ENCODE data around the gene SLC37A1.

The SLC37A1 gene

DNA sequence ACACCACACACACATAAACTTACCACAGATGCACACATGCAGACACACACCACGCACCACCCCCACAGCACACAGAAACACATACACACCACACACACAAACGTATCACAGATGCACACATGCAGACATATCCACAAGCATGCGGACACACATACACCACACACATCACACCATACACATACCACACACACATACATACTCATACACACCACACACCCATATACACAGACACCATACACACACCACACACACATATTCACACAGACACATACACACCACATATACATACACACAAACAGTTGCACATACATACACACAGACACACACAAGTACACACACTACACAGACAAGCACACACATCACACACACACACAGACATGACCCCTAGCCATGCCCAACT lies 102.3 kb downstream of the SLC37A1 start:
- Histone ChIP-seq H3K36me3 (no peaks in the 10 kb centered on the region), H3K27ac (no peak overlapping the region), H3K4me3 (ENCODE audit: low read depth, low read length) (no peak overlapping the region), H3K27me3 (ENCODE audit: insufficient read depth, low read depth, severe bottlenecking) (no peaks in the 10 kb centered on the region), H3K9me3 (ENCODE audit: severe bottlenecking) (peaks cover 11% of the 10 kb centered on the region)
- TF ChIP-seq, protein P1, sequence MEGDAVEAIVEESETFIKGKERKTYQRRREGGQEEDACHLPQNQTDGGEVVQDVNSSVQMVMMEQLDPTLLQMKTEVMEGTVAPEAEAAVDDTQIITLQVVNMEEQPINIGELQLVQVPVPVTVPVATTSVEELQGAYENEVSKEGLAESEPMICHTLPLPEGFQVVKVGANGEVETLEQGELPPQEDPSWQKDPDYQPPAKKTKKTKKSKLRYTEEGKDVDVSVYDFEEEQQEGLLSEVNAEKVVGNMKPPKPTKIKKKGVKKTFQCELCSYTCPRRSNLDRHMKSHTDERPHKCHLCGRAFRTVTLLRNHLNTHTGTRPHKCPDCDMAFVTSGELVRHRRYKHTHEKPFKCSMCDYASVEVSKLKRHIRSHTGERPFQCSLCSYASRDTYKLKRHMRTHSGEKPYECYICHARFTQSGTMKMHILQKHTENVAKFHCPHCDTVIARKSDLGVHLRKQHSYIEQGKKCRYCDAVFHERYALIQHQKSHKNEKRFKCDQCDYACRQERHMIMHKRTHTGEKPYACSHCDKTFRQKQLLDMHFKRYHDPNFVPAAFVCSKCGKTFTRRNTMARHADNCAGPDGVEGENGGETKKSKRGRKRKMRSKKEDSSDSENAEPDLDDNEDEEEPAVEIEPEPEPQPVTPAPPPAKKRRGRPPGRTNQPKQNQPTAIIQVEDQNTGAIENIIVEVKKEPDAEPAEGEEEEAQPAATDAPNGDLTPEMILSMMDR (IDR thresholded peaks at IDR 0.05; ENCODE audit: low read depth, low read length) = no peak
- no peak for DNase-seq

DNA sequence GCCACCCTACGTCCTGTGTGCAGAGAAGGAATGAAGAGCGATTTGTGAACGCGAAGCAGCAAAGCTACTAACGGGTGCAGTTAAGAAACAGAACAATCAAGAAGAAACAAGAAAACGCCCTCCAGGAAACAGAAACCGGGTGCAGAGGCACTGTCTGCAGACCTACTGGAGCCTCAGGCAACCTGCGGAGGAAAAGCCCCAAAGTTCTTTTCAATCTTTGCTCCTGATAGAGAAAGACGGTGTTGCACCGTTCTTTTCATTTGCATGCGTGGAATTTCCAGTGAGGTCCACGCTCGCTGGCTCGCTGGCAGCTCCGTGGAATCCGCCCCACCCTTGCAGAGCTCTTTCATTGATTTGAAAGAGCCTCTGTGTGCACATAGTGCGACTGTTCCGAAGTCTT lies 102.8 kb downstream of the SLC37A1 start:
- TF ChIP-seq, protein P1 (IDR thresholded peaks at IDR 0.05; ENCODE audit: low read depth, low read length) = no peak
- H3K36me3 ChIP-seq = no peaks in the 10 kb centered on the region
- H3K27me3 ChIP-seq (ENCODE audit: insufficient read depth, low read depth, severe bottlenecking) = no peaks in the 10 kb centered on the region
- no peak overlapping the region for H3K4me3 ChIP-seq (ENCODE audit: low read depth, low read length)
- no peak overlapping the region for H3K27ac ChIP-seq
- H3K9me3 ChIP-seq (ENCODE audit: severe bottlenecking) = peaks cover 9% of the 10 kb centered on the region
- no peak for DNase-seq

DNA sequence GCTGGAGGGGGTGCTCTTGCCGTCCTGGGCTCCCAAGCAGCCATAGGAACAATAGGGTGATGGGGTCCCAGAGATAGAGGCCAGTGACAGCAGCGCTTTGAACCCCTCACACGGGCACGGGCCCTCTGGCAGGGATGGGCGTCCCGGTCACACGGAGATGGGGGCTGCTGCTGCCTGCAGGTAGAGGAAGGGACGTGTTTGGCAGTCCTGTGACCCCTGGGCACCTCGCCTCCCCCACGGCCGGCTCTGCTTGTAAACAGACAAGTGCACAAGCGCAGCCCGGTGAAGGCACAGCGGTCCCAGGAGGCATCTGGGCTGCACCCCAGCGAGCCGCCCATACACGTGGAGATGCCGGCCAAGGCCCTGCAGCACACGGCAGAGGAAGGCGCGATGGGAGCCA lies 103.3 kb downstream of the SLC37A1 start:
- Histone ChIP-seq H3K36me3 (no peaks in the 10 kb centered on the region), H3K27me3 (ENCODE audit: insufficient read depth, low read depth, severe bottlenecking) (no peaks in the 10 kb centered on the region), H3K9me3 (ENCODE audit: severe bottlenecking) (peaks cover 7% of the 10 kb centered on the region), H3K27ac (no peak overlapping the region), H3K4me3 (ENCODE audit: low read depth, low read length) (no peak overlapping the region)
- DNase-seq = no peak
- TF ChIP-seq, protein P1 (IDR thresholded peaks at IDR 0.05; ENCODE audit: low read depth, low read length) = no peak

DNA sequence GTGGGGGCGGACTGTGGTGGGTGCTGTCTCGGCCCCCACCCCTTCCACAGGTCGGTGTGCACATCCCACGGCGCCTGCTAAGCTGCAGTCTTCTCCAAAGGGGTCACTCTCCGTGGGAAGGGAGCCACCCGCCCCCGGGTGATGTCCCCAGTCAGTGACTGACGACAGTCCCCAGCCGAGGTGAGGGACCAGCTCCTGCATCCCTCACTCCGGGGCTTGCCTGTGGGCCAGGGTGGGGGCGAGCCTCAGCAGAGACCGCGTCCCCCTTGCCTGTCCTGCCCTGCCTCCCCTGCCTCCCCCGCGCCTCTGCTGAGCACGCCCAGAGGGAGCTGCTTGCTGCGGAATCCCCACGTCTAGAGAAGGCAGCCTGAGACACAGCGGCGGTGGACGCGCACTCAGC lies 103.8 kb downstream of the SLC37A1 start:
- DNase-seq = no peak
- Histone ChIP-seq H3K9me3 (ENCODE audit: severe bottlenecking) (peaks cover 5% of the 10 kb centered on the region), H3K27me3 (ENCODE audit: insufficient read depth, low read depth, severe bottlenecking) (no peaks in the 10 kb centered on the region)

DNA sequence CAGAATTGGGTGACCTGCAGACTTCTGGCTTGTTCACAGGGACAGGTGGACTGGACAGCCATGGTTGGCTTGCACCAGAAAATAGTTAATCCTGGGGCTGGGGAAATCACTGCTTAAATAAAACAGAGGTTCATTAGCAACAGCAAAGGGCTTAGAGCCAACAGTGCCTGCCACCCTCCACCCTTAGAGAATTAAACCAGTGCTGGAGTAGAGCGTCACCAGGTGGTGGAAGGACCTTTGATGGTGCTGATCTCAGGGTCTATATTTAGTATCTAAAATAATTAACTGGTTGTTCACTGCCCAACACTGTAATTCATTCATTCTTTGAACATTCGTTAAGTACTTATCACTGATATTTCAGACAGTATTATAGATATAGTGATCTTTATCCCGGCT lies 105.1 kb downstream of the SLC37A1 start:
- no peaks in the 10 kb centered on the region for H3K36me3 ChIP-seq
- no peaks in the 10 kb centered on the region for H3K27me3 ChIP-seq (ENCODE audit: insufficient read depth, low read depth, severe bottlenecking)
- TF ChIP-seq, protein P1 (IDR thresholded peaks at IDR 0.05; ENCODE audit: low read depth, low read length) = peak; percentile 57
- DNase-seq = peak; percentile 62
- no peak overlapping the region for H3K4me3 ChIP-seq (ENCODE audit: low read depth, low read length)
- H3K9me3 ChIP-seq (ENCODE audit: severe bottlenecking) = peaks cover 5% of the 10 kb centered on the region
- no peak overlapping the region for H3K27ac ChIP-seq

More for the DNA sequence above, 103.8 kb downstream of the SLC37A1 start:
- Histone ChIP-seq H3K36me3 (no peaks in the 10 kb centered on the region), H3K27ac (no peak overlapping the region), H3K4me3 (ENCODE audit: low read depth, low read length) (no peak overlapping the region)
- TF ChIP-seq, protein P1 (IDR thresholded peaks at IDR 0.05; ENCODE audit: low read depth, low read length) = no peak

DNA sequence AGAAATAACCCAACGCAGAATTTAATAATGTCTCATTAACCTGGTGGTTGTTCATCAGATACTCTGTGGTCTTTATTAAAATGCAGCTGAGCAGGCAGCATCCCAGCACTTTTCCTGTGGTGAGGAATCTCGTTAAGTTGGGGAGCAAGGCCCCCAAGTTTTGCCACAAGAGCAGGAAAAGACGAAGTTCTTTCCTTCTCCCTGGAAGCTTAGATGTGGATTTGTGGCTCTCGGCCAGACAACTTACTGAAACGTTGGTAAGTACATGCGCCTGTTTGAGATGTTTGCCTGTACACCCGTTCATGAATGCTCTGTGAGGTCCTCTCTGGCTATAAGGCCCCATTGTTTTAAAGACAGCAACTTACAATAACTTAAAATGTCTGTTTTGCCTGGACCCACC lies 105.5 kb downstream of the SLC37A1 start:
- TF ChIP-seq, protein P1 (IDR thresholded peaks at IDR 0.05; ENCODE audit: low read depth, low read length) = no peak
- no peaks in the 10 kb centered on the region for H3K36me3 ChIP-seq
- no peaks in the 10 kb centered on the region for H3K27me3 ChIP-seq (ENCODE audit: insufficient read depth, low read depth, severe bottlenecking)
- peaks cover 5% of the 10 kb centered on the region for H3K9me3 ChIP-seq (ENCODE audit: severe bottlenecking)
- no peak for DNase-seq
- H3K27ac ChIP-seq = no peak overlapping the region
- H3K4me3 ChIP-seq (ENCODE audit: low read depth, low read length) = no peak overlapping the region
